IMR-90 (cell line): ENCODE data around the gene UTP3. TPM values are rescaled to one million over a fixed set of nuclear protein-coding genes. Genes with fewer than 3 reads are reported as not detected.
"Not testable (repeated sequence)": the region's sequence is repeated elsewhere in the genome, so short reads cannot be mapped to it uniquely, and the experiment has no call there.

Experiments
- ATAC-seq: fragments of 200-7000 bp; cut with Tn5 transposase; 2 replicates; pipeline ENCODE4 v1.9.1; 2020; ENCODE audit warnings: low read depth, mild to moderate bottlenecking, moderate library complexity
- BruUV-seq: library from RNA; stranded (reverse); fragments of 400-500 nt; replicated peaks from 2 replicates; lab custom pipeline; 2021; lab: Mats Ljungman, UMichigan
- CTCF ChIA-PET: fragments of 300-600 bp; formaldehyde crosslinking; extraction: SDS; loops from one replicate; lab custom pipeline; 2021; ENCODE audit warnings: antibody characterized with exemption; lab: Yijun Ruan, JAX
- POLR2A ChIA-PET: fragments of 300-600 bp; sonication (Branson Sonifier 250); formaldehyde crosslinking; loops from one replicate; lab custom pipeline; 2022; ENCODE audit warnings: antibody characterized with exemption; ENCODE audit not compliant: unreplicated experiment; lab: Charles Lee
- DNase-seq: peaks from one replicate; pipeline ENCODE4 v3.0.0; 2013
- H2AFZ ChIP-seq: replicated peaks from 2 replicates; pipeline ENCODE3; 2013; ENCODE audit warnings: low read length, mild to moderate bottlenecking; ENCODE audit not compliant: poor library complexity
- H2AK5ac ChIP-seq: 2 replicates; pipeline ENCODE4 v1.6.1; 2013; ENCODE audit warnings: low read depth, low read length, inconsistent platforms
- H2AK9ac ChIP-seq: replicated peaks from 2 replicates; pipeline ENCODE3; 2013; ENCODE audit warnings: mild to moderate bottlenecking, low read depth, low read length, moderate library complexity; ENCODE audit not compliant: poor library complexity
- H2BK120ac ChIP-seq: 2 replicates; pipeline ENCODE4 v1.6.1; 2013; ENCODE audit warnings: low read depth, low read length, inconsistent platforms
- H2BK15ac ChIP-seq: 3 replicates; pipeline ENCODE4 v1.6.1; 2013; ENCODE audit warnings: low read depth, low read length, inconsistent platforms
- H2BK20ac ChIP-seq: 2 replicates; pipeline ENCODE4 v1.6.1; 2013; ENCODE audit warnings: low read depth, mild to moderate bottlenecking, inconsistent platforms, low read length, moderate library complexity
- H2BK5ac ChIP-seq: 2 replicates; pipeline ENCODE4 v1.6.1; 2013; ENCODE audit warnings: mild to moderate bottlenecking, low read depth, low read length, inconsistent platforms; ENCODE audit not compliant: poor library complexity, severe bottlenecking
- H3K14ac ChIP-seq: replicated peaks from 2 replicates; pipeline ENCODE4 v1.6.1; 2013; ENCODE audit warnings: low read depth, low read length, inconsistent platforms
- H3K18ac ChIP-seq: 2 replicates; pipeline ENCODE4 v1.6.1; 2013; ENCODE audit warnings: low read depth, low read length, control low read depth
- H3K23ac ChIP-seq: 2 replicates; pipeline ENCODE4 v1.6.1; 2013; ENCODE audit warnings: low read depth, low read length, inconsistent platforms
- H3K27ac ChIP-seq: 2 replicates; pipeline ENCODE4 v1.5.1; 2013; ENCODE audit warnings: mild to moderate bottlenecking, control low read depth, low read length; ENCODE audit not compliant: insufficient read depth
- H3K27me3 ChIP-seq: 2 replicates; pipeline ENCODE4 v1.6.1; 2013; ENCODE audit warnings: low read length; ENCODE audit not compliant: control insufficient read depth, insufficient read depth
- H3K36me3 ChIP-seq: 2 replicates; pipeline ENCODE4 v1.6.1; 2013; ENCODE audit warnings: low read length, mixed read lengths; ENCODE audit not compliant: control insufficient read depth, insufficient read depth
- H3K4ac ChIP-seq: 2 replicates; pipeline ENCODE4 v1.6.1; 2013; ENCODE audit warnings: low read depth, low read length, inconsistent platforms
- H3K4me1 ChIP-seq: 2 replicates; pipeline ENCODE4 v1.6.1; 2013; ENCODE audit warnings: low read length, mixed read lengths; ENCODE audit not compliant: control insufficient read depth, insufficient read depth
- H3K4me2 ChIP-seq: 2 replicates; pipeline ENCODE4 v1.6.1; 2013; ENCODE audit warnings: low read depth, mild to moderate bottlenecking, control low read depth, low read length, moderate library complexity
- H3K4me3 ChIP-seq: 2 replicates; pipeline ENCODE4 v1.5.1; 2013; ENCODE audit warnings: low read depth, mild to moderate bottlenecking, control low read depth, low read length, moderate library complexity; ENCODE audit not compliant: insufficient read depth
- H3K56ac ChIP-seq: 2 replicates; pipeline ENCODE4 v1.6.1; 2013; ENCODE audit warnings: low read length, inconsistent platforms; ENCODE audit not compliant: insufficient read depth; ENCODE audit errors: extremely low read depth
- H3K79me1 ChIP-seq, 2 experiments: 2 replicates each; pipeline ENCODE4 v1.6.1; 2013; ENCODE audit warnings: low read length in 2 of 2, inconsistent platforms in 1 of 2, low read depth in 1 of 2
- H3K9ac ChIP-seq: 2 replicates; pipeline ENCODE4 v1.6.1; 2013; ENCODE audit warnings: low read depth, low read length, control low read depth
- H3K9me1 ChIP-seq: 2 replicates; pipeline ENCODE4 v1.6.1; 2013; ENCODE audit warnings: low read length, inconsistent platforms; ENCODE audit not compliant: insufficient read depth
- H3K9me3 ChIP-seq: 2 replicates; pipeline ENCODE4 v1.6.1; 2013; ENCODE audit warnings: low read length; ENCODE audit not compliant: control insufficient read depth, insufficient read depth
- H4K20me1 ChIP-seq: 2 replicates; pipeline ENCODE4 v1.6.1; 2013; ENCODE audit warnings: low read length, inconsistent platforms; ENCODE audit not compliant: insufficient read depth
- H4K5ac ChIP-seq: 2 replicates; pipeline ENCODE4 v1.6.1; 2013; ENCODE audit warnings: mild to moderate bottlenecking, low read depth, low read length, control low read depth
- H4K8ac ChIP-seq, 2 experiments: 2 replicates each; pipeline ENCODE4 v1.6.1; 2013; ENCODE audit warnings: low read depth in 2 of 2, low read length in 2 of 2, control low read depth in 1 of 2, inconsistent platforms in 1 of 2
- H4K91ac ChIP-seq: 2 replicates; pipeline ENCODE4 v1.6.1; 2013; ENCODE audit warnings: low read depth, low read length, inconsistent platforms; ENCODE audit not compliant: insufficient read depth
- WGBS, 2 experiments: methylation state at CpG; one replicate each; pipeline versions ENCODE4 v1.1.5 to v1.1.7; 2013; ENCODE audit warnings: missing lambda C conversion rate in 2 of 2; ENCODE audit not compliant: insufficient read length in 1 of 2; ENCODE audit errors: extremely low coverage in 2 of 2; 5-methylcytosine and 5-hydroxymethylcytosine counted together
- dilution Hi-C: fragments of 300-500 bp; cut with HindIII; formaldehyde crosslinking; loops from one replicate; pipeline ENCODE4 v1.14.3; 2018; ENCODE audit warnings: low sequenced_read_pairs; ENCODE audit not compliant: unreplicated experiment
- in situ Hi-C: fragments of 300-500 bp; cut with MboI; formaldehyde crosslinking; loops from 3 replicates; pipeline ENCODE4 v1.14.3; 2019; ENCODE audit warnings: low sequenced_read_pairs, inconsistent platforms, mixed read lengths
- intact Hi-C: fragments of 100-400 bp; cut with micrococcal nuclease; formaldehyde crosslinking; loops from 2 replicates; pipeline ENCODE4 v1.10.0; 2022
- polyA plus RNA-seq, 3 experiments: library from polyadenylated mRNA; depleted of rRNA; stranded (reverse); fragments of >200 nt; gene quantifications; 2 replicates each; pipeline ENCODE4 v1.2.3, GENCODE V29; 2012; ENCODE audit warnings: low replicate concordance in 1 of 3
- total RNA-seq: library from RNA; depleted of rRNA; stranded (reverse); fragments of >200 nt; gene quantifications from 2 replicates; pipeline ENCODE4 v1.2.3, GENCODE V29; 2012

UTP3 gene
- total and polyA plus RNA-seq, 2 of the 4 experiments (the other 2 are of a cell fraction), result 14.9 to 30.7 TPM

GRCh38 chr4:70661309-70661922 lies 26.9 kb upstream of the UTP3 start:
- intact Hi-C loops, result not testable (repeated sequence)

More at GRCh38 chr4:70661309-70661922, 26.9 kb upstream of the UTP3 start:
- H3K56ac ChIP-seq, H4K8ac ChIP-seq, H3K23ac ChIP-seq, H3K18ac ChIP-seq, BruUV-seq, H4K91ac ChIP-seq, in situ Hi-C loops, H2BK20ac ChIP-seq, H3K9ac ChIP-seq, ATAC-seq, H3K79me1 ChIP-seq, DNase-seq, H2BK5ac ChIP-seq, H2AFZ ChIP-seq, H3K27me3 ChIP-seq, H3K4ac ChIP-seq, H3K4me3 ChIP-seq, H3K9me3 ChIP-seq, H3K14ac ChIP-seq, H2BK15ac ChIP-seq, H3K9me1 ChIP-seq, H3K4me2 ChIP-seq, H2AK5ac ChIP-seq, POLR2A ChIA-PET, H3K27ac ChIP-seq, H3K36me3 ChIP-seq, H2AK9ac ChIP-seq, H3K4me1 ChIP-seq, H4K20me1 ChIP-seq, H2BK120ac ChIP-seq, dilution Hi-C loops, CTCF ChIA-PET, H4K5ac ChIP-seq: not testable (repeated sequence)
- no CpG with 5 or more reads among the region's 5 CpGs for WGBS, 2 experiments
